Activated T-cell treated with anti-CD3 and anti-CD28 coated beads, Interleukin-2, amount 50 U/mL, for 1 hour (primary cell): ENCODE measurements around the gene WBP1L.

ENCODE experiments used
- DNase-seq: peaks from one replicate; pipeline ENCODE4 v3.0.0-alpha.2; 2020

Gene WBP1L

GRCh38 chr10:102759497-102760210, 15.9 kb downstream of the WBP1L start:
- DNase-seq, result no peak

GRCh38 chr10:102761981-102762380, 18.2 kb downstream of the WBP1L start:
- no peak for DNase-seq

- no peak for DNase-seq
Measured at GRCh38 chr10:102762401-102763015, 18.8 kb downstream of the WBP1L start.

- no peak for DNase-seq
Measured at GRCh38 chr10:102763037-102763607, 19.4 kb downstream of the WBP1L start.

GRCh38 chr10:102764470-102765161, 20.9 kb downstream of the WBP1L start:
- no peak for DNase-seq

GRCh38 chr10:102765336-102765735, 21.6 kb downstream of the WBP1L start:
- no peak for DNase-seq

- DNase-seq, result no peak
Measured at GRCh38 chr10:102767428-102768160, 23.8 kb downstream of the WBP1L start.

GRCh38 chr10:102769375-102770107, 25.8 kb downstream of the WBP1L start:
- no peak for DNase-seq

GRCh38 chr10:102770108-102770482, 26.3 kb downstream of the WBP1L start:
- DNase-seq, result no peak

- DNase-seq, result no peak
Measured at GRCh38 chr10:102770792-102771191, 27.0 kb downstream of the WBP1L start.

- no peak for DNase-seq
Measured at GRCh38 chr10:102773320-102773719, 29.6 kb downstream of the WBP1L start.

GRCh38 chr10:102773986-102774385, 30.2 kb downstream of the WBP1L start:
- no peak for DNase-seq

- no peak for DNase-seq
Measured at GRCh38 chr10:102775201-102775934, 31.6 kb downstream of the WBP1L start.

- DNase-seq, result peak; percentile 44
Measured at GRCh38 chr10:102775935-102776669, 32.4 kb downstream of the WBP1L start.

GRCh38 chr10:102776779-102777456, 33.2 kb downstream of the WBP1L start:
- peak; percentile 27 for DNase-seq

- DNase-seq, result no peak
Measured at GRCh38 chr10:102777711-102778453, 34.1 kb downstream of the WBP1L start.

GRCh38 chr10:102778781-102779180, 35.0 kb downstream of the WBP1L start:
- no peak for DNase-seq

GRCh38 chr10:102779680-102780526, 36.2 kb downstream of the WBP1L start:
- DNase-seq, result no peak

- DNase-seq, result no peak
Measured at GRCh38 chr10:102780527-102780808, 36.7 kb downstream of the WBP1L start.
